GOT3 (cell line): ENCODE measurements around the gene SLC25A1.

Source experiments
- DNase-seq: peaks from one replicate; lab custom pipeline; 2025; ENCODE audit warnings: mixed read lengths; lab: John Stamatoyannopoulos, UW

Gene SLC25A1

GRCh38 chr22:19137384-19138216 is 40.9 kb downstream of the SLC25A1 start:
- no peak for DNase-seq

- DNase-seq = no peak
These were observed 41.6 kb downstream of the SLC25A1 start for GRCh38 chr22:19136915-19137314.

GRCh38 chr22:19134874-19135273 is 43.7 kb downstream of the SLC25A1 start:
- no peak for DNase-seq

- DNase-seq = no peak
These were observed 44.2 kb downstream of the SLC25A1 start for GRCh38 chr22:19134176-19134831.

- DNase-seq = no peak
These were observed 45.0 kb downstream of the SLC25A1 start for GRCh38 chr22:19133561-19133960.

DNA sequence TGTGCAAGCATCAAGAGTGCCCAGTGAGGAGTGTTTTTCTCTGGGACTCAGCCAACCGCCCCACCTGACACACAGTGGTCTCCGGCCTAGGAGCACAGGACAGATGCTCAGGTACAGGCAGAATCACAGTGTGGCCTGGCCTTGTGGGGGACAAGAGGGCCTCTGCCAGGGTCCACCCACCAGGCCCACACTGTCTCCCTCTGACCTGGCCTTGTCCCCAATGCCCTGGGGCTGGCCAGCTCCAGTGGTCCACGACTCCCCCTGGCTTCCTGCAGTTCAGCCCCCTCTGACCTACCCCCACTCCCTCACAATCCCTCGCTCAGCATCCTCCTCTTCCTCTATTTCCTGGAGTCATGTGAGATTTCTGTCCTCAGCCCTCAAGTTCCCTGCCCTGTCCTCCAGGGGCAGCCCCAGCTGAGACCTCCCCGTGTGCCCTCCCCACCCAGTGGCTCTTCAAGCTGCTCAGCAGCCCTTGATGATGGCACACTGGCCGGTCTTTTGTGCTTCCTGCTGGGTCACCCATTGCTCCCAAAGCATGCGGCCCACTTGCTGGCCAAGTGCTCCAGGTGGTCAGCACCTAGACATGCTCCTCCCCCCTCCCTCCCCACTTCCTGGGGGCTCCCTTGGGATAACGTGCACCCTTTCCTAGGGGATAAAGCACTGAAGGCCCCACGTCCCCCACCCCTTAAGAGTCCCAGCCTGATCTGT is 45.7 kb downstream of the SLC25A1 start:
- DNase-seq = no peak

DNA sequence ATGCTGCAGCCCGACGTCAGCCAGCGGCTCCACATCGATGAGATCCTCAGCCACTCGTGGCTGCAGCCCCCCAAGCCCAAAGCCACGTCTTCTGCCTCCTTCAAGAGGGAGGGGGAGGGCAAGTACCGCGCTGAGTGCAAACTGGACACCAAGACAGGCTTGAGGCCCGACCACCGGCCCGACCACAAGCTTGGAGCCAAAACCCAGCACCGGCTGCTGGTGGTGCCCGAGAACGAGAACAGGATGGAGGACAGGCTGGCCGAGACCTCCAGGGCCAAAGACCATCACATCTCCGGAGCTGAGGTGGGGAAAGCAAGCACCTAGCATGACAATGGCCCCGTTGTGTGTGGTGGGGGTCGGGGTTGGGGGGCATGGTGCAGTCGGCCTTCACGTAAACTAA is 46.4 kb downstream of the SLC25A1 start:
- no peak for DNase-seq

DNA sequence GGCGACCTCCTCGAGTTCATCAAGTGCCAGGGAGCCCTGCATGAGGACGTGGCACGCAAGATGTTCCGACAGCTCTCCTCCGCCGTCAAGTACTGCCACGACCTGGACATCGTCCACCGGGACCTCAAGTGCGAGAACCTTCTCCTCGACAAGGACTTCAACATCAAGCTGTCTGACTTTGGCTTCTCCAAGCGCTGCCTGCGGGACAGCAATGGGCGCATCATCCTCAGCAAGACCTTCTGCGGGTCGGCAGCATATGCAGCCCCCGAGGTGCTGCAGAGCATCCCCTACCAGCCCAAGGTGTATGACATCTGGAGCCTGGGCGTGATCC is 46.9 kb downstream of the SLC25A1 start:
- no peak for DNase-seq

GRCh38 chr22:19130959-19131684 is 47.4 kb downstream of the SLC25A1 start, which contains the start of gene TSSK2:
Gene TSSK2, plus strand, starts transcription at chr22:19131308. Its CDS starts 92 bp downstream, at chr22:19131400.
- DNase-seq = no peak

DNA sequence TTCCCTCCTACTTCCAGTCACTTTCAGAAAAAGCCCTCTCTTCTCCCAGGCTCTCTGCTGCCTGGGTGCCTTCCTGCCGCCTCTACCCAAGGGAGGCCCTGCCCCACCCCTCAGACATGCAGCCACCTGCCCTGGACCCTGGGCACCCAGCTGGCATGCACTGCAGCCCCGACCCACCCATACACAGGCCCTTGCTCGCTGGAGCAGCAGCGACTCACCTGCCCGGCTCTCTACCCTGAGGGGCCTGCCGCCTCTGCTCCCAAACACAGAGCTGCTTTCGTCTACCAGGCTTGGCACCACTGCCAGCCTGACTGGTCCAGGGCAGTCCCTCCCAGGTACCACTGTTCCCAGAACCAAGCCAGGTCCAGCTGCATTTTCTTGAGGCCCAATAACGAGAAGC is 48.7 kb downstream of the SLC25A1 start:
- DNase-seq = no peak

GRCh38 chr22:19128946-19129727 is 49.4 kb downstream of the SLC25A1 start:
- DNase-seq = no peak

DNA sequence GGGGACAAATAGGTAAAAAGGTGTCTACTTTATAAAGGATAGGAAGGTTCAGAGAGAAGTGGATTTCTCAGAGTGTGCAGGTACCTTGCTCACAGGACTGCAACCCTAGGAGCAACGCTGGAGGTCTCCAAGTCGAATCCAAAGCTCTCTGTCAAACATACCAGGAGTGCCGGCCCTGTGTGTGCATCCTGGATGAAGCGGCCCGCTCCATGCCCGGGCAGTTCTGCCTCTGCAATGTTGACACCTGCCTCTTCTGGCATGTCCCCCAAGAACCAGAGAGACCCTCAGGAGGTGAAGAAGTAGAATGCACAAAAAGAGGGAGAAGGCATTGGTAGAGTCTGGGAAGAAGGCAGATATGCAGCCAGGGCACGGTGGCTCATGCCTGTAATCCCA is 50.5 kb downstream of the SLC25A1 start:
- DNase-seq = no peak

- no peak for DNase-seq
These were observed 51.1 kb downstream of the SLC25A1 start for GRCh38 chr22:19127329-19128008.

- DNase-seq = no peak
These were observed 51.9 kb downstream of the SLC25A1 start for GRCh38 chr22:19126309-19127273.
